ENCODE measurements around the gene OR10A5. TPM values are rescaled to one million over a fixed set of nuclear protein-coding genes. Genes with fewer than 3 reads are reported as not detected.

Gene OR10A5
- not detected for total RNA-seq

GRCh38 chr11:6845383-6845782 lies at the start of gene OR10A5:
Gene OR10A5, plus strand, starts transcription at chr11:6845683. Its CDS starts 0 bp downstream, at chr11:6845683.

DNA sequence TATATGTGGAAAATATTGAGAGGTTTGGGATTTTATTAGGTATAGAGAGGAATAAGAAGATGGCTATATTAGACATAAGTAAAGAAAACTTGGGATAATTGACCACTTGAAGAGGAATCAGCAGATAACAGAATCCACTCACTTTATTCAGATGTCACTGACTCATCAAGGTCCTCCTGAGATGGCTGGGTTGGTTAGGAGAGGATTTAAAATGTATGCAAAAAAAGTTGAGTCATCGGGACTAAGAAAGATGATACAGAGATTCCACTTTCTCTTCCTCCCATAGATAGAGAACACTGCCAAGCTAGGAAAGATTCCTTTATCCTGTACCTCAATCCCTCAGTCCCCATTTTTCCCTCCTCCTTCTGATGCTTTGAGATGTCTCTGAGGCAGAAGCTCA lies 46.1 kb upstream of the OR10A5 start, which contains the start of gene OR6A2:
Gene OR6A2 (minus strand): TSS at position 288 of the 400 bp plus-strand sequence. CDS start 3,981 bp downstream, outside the sequence.

GRCh38 chr11:6862961-6863360 lies 17.5 kb downstream of the OR10A5 start, which contains the start of gene OR10A2:
Gene OR10A2, plus strand, starts transcription at chr11:6863057. Its CDS starts 6,698 bp downstream, at chr11:6869755.

DNA sequence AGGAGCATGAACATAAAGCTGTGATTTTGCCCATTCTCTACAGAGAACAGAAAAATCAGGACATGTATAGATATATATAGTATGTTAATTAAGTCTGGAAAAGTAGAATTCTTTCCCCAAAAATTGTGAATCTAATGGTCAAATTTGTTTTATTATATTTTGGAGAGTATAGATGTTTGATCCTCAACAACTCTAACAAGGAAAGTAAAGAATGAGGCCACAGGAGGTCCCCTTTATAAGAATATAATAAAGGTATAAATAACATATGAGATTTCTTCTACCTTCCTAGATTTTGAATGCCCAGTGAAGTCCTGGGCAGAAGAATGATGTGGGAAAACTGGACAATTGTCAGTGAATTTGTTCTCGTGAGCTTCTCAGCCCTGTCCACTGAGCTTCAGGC lies 30.8 kb downstream of the OR10A5 start, which contains the start of gene OR10A4:
Gene OR10A4 (plus strand): TSS at position 301 of the 400 bp plus-strand sequence. CDS start 23 bp downstream, at position 324.

DNA sequence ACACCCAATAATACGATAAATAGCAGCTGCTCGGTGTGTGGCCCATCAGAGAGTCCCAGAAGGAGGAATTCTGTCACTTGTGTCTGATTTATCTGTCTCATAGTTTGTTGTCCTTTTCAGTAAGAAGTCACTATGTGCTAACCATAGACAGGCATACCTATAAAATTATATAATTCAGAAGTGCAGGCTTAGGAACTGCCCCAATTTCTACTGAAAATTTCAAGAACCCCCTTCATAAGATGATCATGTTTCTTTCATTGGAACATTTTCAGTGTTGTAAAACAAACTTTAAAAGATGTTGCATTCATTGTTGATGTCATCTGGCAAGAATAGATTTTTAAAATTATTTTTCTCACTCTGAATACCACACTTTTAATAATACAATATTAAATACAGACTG lies 46.9 kb downstream of the OR10A5 start, which contains the start of gene OR2D2:
Gene OR2D2 (minus strand): TSS at position 101 of the 400 bp plus-strand sequence. CDS start 0 bp downstream, at position 101.

Other genes starting within 250 kb of the OR10A5 start
- 19.6 TPM for gene RRP8, start 242.1 kb upstream of the OR10A5 start, total RNA-seq
- gene ILK, start 241.9 kb upstream of the OR10A5 start, total RNA-seq = 143 TPM
- 56.2 TPM for gene TAF10, start 233.5 kb upstream of the OR10A5 start, total RNA-seq
- 113 TPM for gene TPP1, start 226.3 kb upstream of the OR10A5 start, total RNA-seq
- gene DCHS1, start 189.9 kb upstream of the OR10A5 start, total RNA-seq = 73.7 TPM
- gene MRPL17, start 162.3 kb upstream of the OR10A5 start, total RNA-seq = 40.5 TPM
- 0.18 TPM for gene OR2AG2, start 73.7 kb upstream of the OR10A5 start, total RNA-seq
- gene OR2AG1, start 62.7 kb upstream of the OR10A5 start, total RNA-seq = not detected
- 0.41 TPM for gene OR6A2, start 46.0 kb upstream of the OR10A5 start, total RNA-seq
- not detected for gene OR10A2, start 17.4 kb downstream of the OR10A5 start, total RNA-seq
- gene OR10A4, start 30.9 kb downstream of the OR10A5 start, total RNA-seq = not detected
- gene OR2D2, start 46.8 kb downstream of the OR10A5 start, total RNA-seq = 0.70 TPM
- not detected for gene OR2D3, start 75.3 kb downstream of the OR10A5 start, total RNA-seq
- 2.2 TPM for gene ZNF215, start 80.7 kb downstream of the OR10A5 start, total RNA-seq
- 7.0 TPM for gene ZNF214, start 174.7 kb downstream of the OR10A5 start, total RNA-seq
- gene NLRP14, start 174.8 kb downstream of the OR10A5 start, total RNA-seq = 0.99 TPM
- 0.64 TPM for gene RBMXL2, start 243.3 kb downstream of the OR10A5 start, total RNA-seq